Measurements from ENCODE around the gene SMARCA2. TPM values are rescaled to one million over a fixed set of nuclear protein-coding genes. Genes with fewer than 3 reads are reported as not detected.

The SMARCA2 gene
- total RNA-seq, 4 donors from 2014 or later, result 148 to 217 (median 196) TPM

GRCh38 chr9:2086971-2087370 is 71.8 kb downstream of the SMARCA2 start:
- Histone ChIP-seq H3K27me3 (no peaks in the 10 kb centered on the region), H3K36me3 (peaks cover 23 to 45% of the 10 kb centered on the region in 2 donors), H3K4me1 (no peaks in the 10 kb centered on the region), H3K9me3 (no peaks in the 10 kb centered on the region), H3K27ac (no peak overlapping the region), H3K4me3 (replicated peaks in 1 of 3) (no peak overlapping the region)
- no peak for DNase-seq
- TF ChIP-seq POLR2A (IDR thresholded peaks at IDR 0.05) (no peak), CTCF (IDR thresholded peaks at IDR 0.05) (no peak)
- 90 to 95% methylated on average over 3 of the region's 3 CpGs for WGBS, 2 donors
- intact Hi-C loops (cut with DNase I), result no loop called here

- H3K27me3 ChIP-seq, result no peaks in the 10 kb centered on the region
- H3K36me3 ChIP-seq, result peaks cover 23 to 39% of the 10 kb centered on the region in 2 donors
- no peak overlapping the region for H3K27ac ChIP-seq
- DNase-seq, result no peak
- no peaks in the 10 kb centered on the region for H3K4me1 ChIP-seq
- TF ChIP-seq POLR2A (IDR thresholded peaks at IDR 0.05), result no peak
- peak; percentile 30 to 69 (median 60) for TF ChIP-seq CTCF (IDR thresholded peaks at IDR 0.05)
- H3K9me3 ChIP-seq, result no peaks in the 10 kb centered on the region
- H3K4me3 ChIP-seq (replicated peaks in 1 of 3), result no peak overlapping the region
- intact Hi-C loops (cut with DNase I), result no loop called here
- 81% methylated on average over 6 of the region's 6 CpGs for WGBS, 2 donors
These were observed 72.6 kb downstream of the SMARCA2 start for GRCh38 chr9:2087500-2088313.

- TF ChIP-seq CTCF (IDR thresholded peaks at IDR 0.05) (no peak), POLR2A (IDR thresholded peaks at IDR 0.05) (no peak)
- 33 to 52% methylated on average over 2 of the region's 2 CpGs for WGBS, 2 donors
- Histone ChIP-seq H3K27me3 (no peaks in the 10 kb centered on the region), H3K27ac (peak overlapping the region; percentile 51 to 81 (median 59)), H3K9me3 (no peaks in the 10 kb centered on the region), H3K4me3 (replicated peaks in 1 of 3) (no peak overlapping the region), H3K36me3 (peaks cover 21 to 28% of the 10 kb centered on the region in 2 donors), H3K4me1 (peaks cover 8 to 12% of the 10 kb centered on the region in 2 donors)
- intact Hi-C loops (cut with DNase I), result no loop called here
- DNase-seq, result peak; percentile 83 to 86
These were observed 78.9 kb downstream of the SMARCA2 start for GRCh38 chr9:2093920-2094597.

- DNase-seq, result no peak
- intact Hi-C loops (cut with DNase I), result no loop called here
- no peak overlapping the region for H3K27ac ChIP-seq
- WGBS, 2 donors, result 94% methylated on average over 6 of the region's 6 CpGs
- H3K27me3 ChIP-seq, result no peaks in the 10 kb centered on the region
- no peak for TF ChIP-seq CTCF (IDR thresholded peaks at IDR 0.05)
- no peak for TF ChIP-seq POLR2A (IDR thresholded peaks at IDR 0.05)
- peaks cover 21% of the 10 kb centered on the region in 2 donors for H3K36me3 ChIP-seq
- H3K4me3 ChIP-seq (replicated peaks in 1 of 3), result no peak overlapping the region
- peaks cover 8 to 17% of the 10 kb centered on the region in 2 donors for H3K4me1 ChIP-seq
- no peaks in the 10 kb centered on the region for H3K9me3 ChIP-seq
These were observed 81.3 kb downstream of the SMARCA2 start for GRCh38 chr9:2096376-2096970.

Data from thyroid gland (tissue), 4 donors.